ENCODE results near the gene SERINC4.

The SERINC4 gene

GRCh38 chr15:43800286-43801141, 494 bp upstream of the SERINC4 start, which contains the start of gene HYPK:
TSS of gene HYPK (plus strand) at chr15:43800599. CDS start at chr15:43800623, 24 bp downstream.
- no peak for TF ChIP-seq CTCF (conservative IDR thresholded peaks at IDR 0.05; ENCODE audit: low read depth, low read length)
- peak within 1 kb of the TSS; percentile 94 for H3K4me3 ChIP-seq (ENCODE audit: low read length)
- peak; percentile 60 for DNase-seq (ENCODE audit: low read depth)

GRCh38 chr15:43799209-43799944, 643 bp downstream of the SERINC4 start:
- DNase-seq (ENCODE audit: low read depth) = no peak
- H3K4me3 ChIP-seq (ENCODE audit: low read length) = no peak overlapping the region
- TF ChIP-seq CTCF (conservative IDR thresholded peaks at IDR 0.05; ENCODE audit: low read depth, low read length) = no peak

- no peak for DNase-seq (ENCODE audit: low read depth)
- no peak for TF ChIP-seq CTCF (conservative IDR thresholded peaks at IDR 0.05; ENCODE audit: low read depth, low read length)
- H3K4me3 ChIP-seq (ENCODE audit: low read length) = no peak overlapping the region
Measured at GRCh38 chr15:43796566-43796965, 3.5 kb downstream of the SERINC4 start.

- no peak for TF ChIP-seq CTCF (conservative IDR thresholded peaks at IDR 0.05; ENCODE audit: low read depth, low read length)
- no peak for DNase-seq (ENCODE audit: low read depth)
- no peak overlapping the region for H3K4me3 ChIP-seq (ENCODE audit: low read length)
Measured at GRCh38 chr15:43795997-43796396, 4.0 kb downstream of the SERINC4 start.

- TF ChIP-seq CTCF (conservative IDR thresholded peaks at IDR 0.05; ENCODE audit: low read depth, low read length) = no peak
- no peak for DNase-seq (ENCODE audit: low read depth)
- no peak overlapping the region for H3K4me3 ChIP-seq (ENCODE audit: low read length)
Measured at GRCh38 chr15:43795197-43795596, 4.8 kb downstream of the SERINC4 start.

GRCh38 chr15:43794269-43795037, 5.6 kb downstream of the SERINC4 start:
- peak overlapping the region; percentile 99 for H3K4me3 ChIP-seq (ENCODE audit: low read length)
- DNase-seq (ENCODE audit: low read depth) = peak; percentile 22
- TF ChIP-seq CTCF (conservative IDR thresholded peaks at IDR 0.05; ENCODE audit: low read depth, low read length) = no peak
